PFSK-1 (cell line): Measurements from ENCODE around the gene EPHA3.

Source experiments
- FOXP2 ChIP-seq: optimal IDR thresholded peaks from 2 replicates; pipeline ENCODE3; 2011; ENCODE audit warnings: borderline replicate concordance, control low read depth, inconsistent platforms; ENCODE audit not compliant: insufficient read depth; ENCODE audit errors: extremely low read length, extremely low read depth
- POLR2AphosphoS5 ChIP-seq: IDR thresholded peaks from 2 replicates; pipeline ENCODE4 v1.6.1; 2012; ENCODE audit warnings: low read depth, mild to moderate bottlenecking, control low read depth, low read length, moderate library complexity
- SIN3A ChIP-seq: IDR thresholded peaks from 2 replicates; pipeline ENCODE4 v1.6.1; 2012; ENCODE audit warnings: mild to moderate bottlenecking, low read length, moderate library complexity, borderline replicate concordance; ENCODE audit not compliant: insufficient read depth
- TAF1 ChIP-seq: IDR thresholded peaks from 2 replicates; pipeline ENCODE4 v1.6.1; 2012; ENCODE audit warnings: low read length, control low read depth, borderline replicate concordance; ENCODE audit not compliant: insufficient read depth
- TF ChIP-seq, protein P1 (sequence below), 2 experiments: IDR thresholded peaks; 2 replicates each; pipeline versions ENCODE4 v1.6.1 to v1.8.0; 2011 to 2012; ENCODE audit warnings: low read depth in 2 of 2, low read length in 2 of 2, control low read depth in 1 of 2, inconsistent platforms in 1 of 2, mild to moderate bottlenecking in 1 of 2, moderate library complexity in 1 of 2; ENCODE audit not compliant: insufficient read depth in 1 of 2

EPHA3 gene

DNA sequence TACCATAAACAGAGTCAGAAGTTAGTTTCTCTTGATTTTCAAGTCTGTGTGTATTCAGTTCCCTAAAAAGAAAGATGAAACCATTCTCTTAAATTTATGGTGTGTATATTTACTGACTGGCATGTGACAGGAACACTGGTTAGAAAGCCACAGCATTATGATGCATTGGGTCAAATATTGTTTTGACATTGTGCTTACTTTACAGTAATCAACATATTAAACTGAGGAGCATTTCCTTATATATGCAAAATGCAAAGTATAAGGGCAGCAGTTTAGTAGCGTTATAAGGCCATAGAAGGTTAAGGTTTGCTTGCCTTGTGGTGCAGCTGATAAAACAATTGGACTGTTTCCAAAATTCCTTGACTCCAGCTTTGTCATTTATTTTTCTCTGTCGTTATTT lies 72.9 kb downstream of the EPHA3 start:
- TF ChIP-seq TAF1 (no peak), POLR2AphosphoS5 (no peak)

DNA sequence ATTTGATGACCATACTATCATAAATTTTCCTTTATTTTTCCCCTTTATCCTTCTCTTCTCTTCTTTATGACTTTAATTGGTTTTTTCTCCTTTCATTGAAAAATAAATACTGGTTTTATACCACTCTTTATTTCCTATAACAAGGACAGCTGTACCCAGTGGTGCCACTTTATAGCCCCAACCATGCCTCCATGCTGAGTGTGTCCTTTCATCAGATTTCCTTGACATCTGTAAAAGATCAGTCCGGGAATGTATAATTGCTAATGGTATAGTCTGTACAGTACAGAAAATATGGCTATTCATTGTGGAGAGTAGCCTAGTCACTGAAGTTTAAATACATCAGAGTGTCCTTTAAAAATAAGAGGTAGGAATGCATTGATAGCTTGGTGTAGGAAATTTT lies 74.6 kb downstream of the EPHA3 start:
- TF ChIP-seq, protein P1, sequence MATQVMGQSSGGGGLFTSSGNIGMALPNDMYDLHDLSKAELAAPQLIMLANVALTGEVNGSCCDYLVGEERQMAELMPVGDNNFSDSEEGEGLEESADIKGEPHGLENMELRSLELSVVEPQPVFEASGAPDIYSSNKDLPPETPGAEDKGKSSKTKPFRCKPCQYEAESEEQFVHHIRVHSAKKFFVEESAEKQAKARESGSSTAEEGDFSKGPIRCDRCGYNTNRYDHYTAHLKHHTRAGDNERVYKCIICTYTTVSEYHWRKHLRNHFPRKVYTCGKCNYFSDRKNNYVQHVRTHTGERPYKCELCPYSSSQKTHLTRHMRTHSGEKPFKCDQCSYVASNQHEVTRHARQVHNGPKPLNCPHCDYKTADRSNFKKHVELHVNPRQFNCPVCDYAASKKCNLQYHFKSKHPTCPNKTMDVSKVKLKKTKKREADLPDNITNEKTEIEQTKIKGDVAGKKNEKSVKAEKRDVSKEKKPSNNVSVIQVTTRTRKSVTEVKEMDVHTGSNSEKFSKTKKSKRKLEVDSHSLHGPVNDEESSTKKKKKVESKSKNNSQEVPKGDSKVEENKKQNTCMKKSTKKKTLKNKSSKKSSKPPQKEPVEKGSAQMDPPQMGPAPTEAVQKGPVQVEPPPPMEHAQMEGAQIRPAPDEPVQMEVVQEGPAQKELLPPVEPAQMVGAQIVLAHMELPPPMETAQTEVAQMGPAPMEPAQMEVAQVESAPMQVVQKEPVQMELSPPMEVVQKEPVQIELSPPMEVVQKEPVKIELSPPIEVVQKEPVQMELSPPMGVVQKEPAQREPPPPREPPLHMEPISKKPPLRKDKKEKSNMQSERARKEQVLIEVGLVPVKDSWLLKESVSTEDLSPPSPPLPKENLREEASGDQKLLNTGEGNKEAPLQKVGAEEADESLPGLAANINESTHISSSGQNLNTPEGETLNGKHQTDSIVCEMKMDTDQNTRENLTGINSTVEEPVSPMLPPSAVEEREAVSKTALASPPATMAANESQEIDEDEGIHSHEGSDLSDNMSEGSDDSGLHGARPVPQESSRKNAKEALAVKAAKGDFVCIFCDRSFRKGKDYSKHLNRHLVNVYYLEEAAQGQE (IDR thresholded peaks at IDR 0.05; ENCODE audit: insufficient read depth in 1 of 2, low read depth in 2 of 2, low read length in 2 of 2): no peak
- TF ChIP-seq FOXP2 (no peak), POLR2AphosphoS5 (no peak), SIN3A (no peak), TAF1 (no peak)

DNA sequence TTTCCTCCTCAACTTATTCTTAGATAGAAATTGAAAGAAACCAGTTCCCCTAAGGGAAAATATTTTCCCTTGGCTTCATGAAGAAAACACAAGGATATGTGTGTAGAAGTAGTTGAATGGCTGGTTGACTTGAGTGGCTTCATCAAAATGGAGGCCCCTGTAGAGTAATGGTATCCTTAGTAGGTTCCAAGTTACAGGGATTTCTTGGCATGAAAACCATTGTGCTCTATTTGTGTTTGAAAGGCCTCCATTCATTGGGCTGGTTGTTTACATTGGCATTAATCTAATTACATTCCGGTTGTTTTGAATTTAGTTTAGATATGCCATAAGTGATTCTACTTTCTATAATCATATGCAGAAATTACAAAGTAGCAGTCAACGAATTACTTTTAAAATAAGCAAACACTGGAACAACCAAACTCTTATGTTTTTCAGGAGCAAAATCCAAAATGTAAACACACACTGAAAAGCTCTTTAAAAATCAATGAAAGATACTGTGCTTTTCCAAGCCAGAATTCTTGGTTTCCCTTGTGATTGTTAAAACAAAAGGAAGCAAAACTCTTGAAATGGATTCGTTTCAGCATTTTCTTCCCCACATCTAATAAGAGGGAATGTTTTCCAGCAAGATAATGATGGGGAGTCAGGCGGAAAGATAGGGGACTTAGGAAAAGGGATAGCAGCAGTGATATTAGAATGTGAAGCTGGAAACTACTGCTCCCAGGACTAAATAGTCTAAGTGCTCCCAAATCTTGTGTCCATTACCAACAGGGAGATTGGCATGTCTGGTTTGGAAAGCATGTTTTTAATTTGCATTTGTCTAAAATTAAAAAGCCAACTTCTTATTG lies 77.0 kb downstream of the EPHA3 start:
- TF ChIP-seq, protein P1 (IDR thresholded peaks at IDR 0.05; ENCODE audit: insufficient read depth in 1 of 2, low read depth in 2 of 2, low read length in 2 of 2): no peak
- no peak for TF ChIP-seq TAF1
- no peak for TF ChIP-seq FOXP2
- TF ChIP-seq POLR2AphosphoS5: no peak

DNA sequence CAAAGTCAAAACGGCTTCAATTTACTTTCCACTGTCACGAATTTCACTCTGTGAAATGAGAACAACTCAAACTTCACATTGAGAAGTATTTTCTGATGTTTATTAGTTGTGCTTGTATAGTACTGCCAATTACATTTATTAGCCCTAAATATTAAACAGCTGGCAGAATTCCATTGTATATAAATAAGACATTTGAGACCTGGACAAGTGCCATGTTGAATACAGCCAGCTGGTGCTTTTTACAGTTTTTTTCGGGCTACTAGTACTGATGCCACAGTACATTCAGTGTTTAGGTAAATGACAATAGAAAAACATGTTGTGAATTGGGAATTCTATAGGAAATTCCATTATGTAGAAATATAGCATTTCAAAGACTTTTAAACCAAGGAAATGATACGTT lies 79.0 kb downstream of the EPHA3 start:
- TF ChIP-seq TAF1: no peak
- no peak for TF ChIP-seq POLR2AphosphoS5
- no peak for TF ChIP-seq FOXP2
- TF ChIP-seq, protein P1 (IDR thresholded peaks at IDR 0.05; ENCODE audit: insufficient read depth in 1 of 2, low read depth in 2 of 2, low read length in 2 of 2): no peak
- TF ChIP-seq SIN3A: no peak

DNA sequence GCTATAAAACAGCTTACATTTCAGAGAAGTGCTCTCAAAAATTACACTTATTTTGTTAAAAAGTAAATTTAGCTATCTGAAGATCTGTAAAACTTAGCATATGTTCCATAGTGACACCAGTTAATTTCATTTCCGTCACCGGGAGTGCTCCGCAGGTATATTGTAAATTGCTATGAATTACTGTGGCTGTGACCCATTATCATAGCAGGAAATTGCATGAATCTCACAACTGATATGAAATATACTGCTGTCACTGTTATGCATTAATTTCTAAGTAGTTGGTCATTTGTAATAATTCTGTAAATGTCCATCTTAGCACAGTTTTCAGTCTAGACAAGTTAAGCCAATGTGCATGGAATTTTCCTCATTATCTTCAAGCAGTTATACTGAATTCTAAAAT lies 91.2 kb downstream of the EPHA3 start:
- TF ChIP-seq TAF1 (no peak), POLR2AphosphoS5 (no peak), SIN3A (no peak), FOXP2 (no peak)
- TF ChIP-seq, protein P1 (IDR thresholded peaks at IDR 0.05; ENCODE audit: insufficient read depth in 1 of 2, low read depth in 2 of 2, low read length in 2 of 2): no peak
